SK-N-SH treated with all-trans-retinoic acid at 6 μM for 48 hours (cell line): ENCODE measurements around the gene CACNA2D2.
A peak's percentile ranks its signal among the peaks of the same experiment; 100 is the strongest.

ENCODE experiments used
- ATAC-seq: fragments of 200-7000 bp; cut with Tn5 transposase; 3 replicates; pipeline ENCODE4 v1.9.1; 2020; ENCODE audit warnings: mild to moderate bottlenecking, moderate library complexity
- BACH2 ChIP-seq: fragments of 250-450 bp; sonication (Bioruptor Pico); IDR thresholded peaks from 2 replicates; pipeline ENCODE4 v1.9.0; 2021; ENCODE audit warnings: mild to moderate bottlenecking, borderline replicate concordance
- CREB5 ChIP-seq: fragments of 250-450 bp; sonication (Bioruptor Pico); IDR thresholded peaks from 2 replicates; pipeline ENCODE4 v1.5.1; 2020; ENCODE audit warnings: low read depth, mild to moderate bottlenecking, moderate library complexity
- CSDC2 ChIP-seq: fragments of 250-450 bp; sonication (Bioruptor Pico); IDR thresholded peaks from 2 replicates; pipeline ENCODE4 v1.5.0; 2020; ENCODE audit warnings: mild to moderate bottlenecking, moderate library complexity
- ESRRG ChIP-seq: fragments of 250-450 bp; sonication (Bioruptor Pico); IDR thresholded peaks from 2 replicates; pipeline ENCODE4 v1.6.1; 2021; ENCODE audit warnings: mild to moderate bottlenecking
- GLIS3 ChIP-seq: fragments of 250-450 bp; sonication (Bioruptor Pico); IDR thresholded peaks from 2 replicates; pipeline ENCODE4 v1.5.0; 2020; ENCODE audit warnings: mild to moderate bottlenecking, moderate library complexity
- ISL1 ChIP-seq: fragments of 250-450 bp; sonication (Bioruptor Pico); IDR thresholded peaks from 2 replicates; pipeline ENCODE4 v2.1.2; 2022; ENCODE audit warnings: mild to moderate bottlenecking, moderate library complexity
- PATZ1 ChIP-seq: fragments of 250-450 bp; sonication (Bioruptor Pico); IDR thresholded peaks from 2 replicates; pipeline ENCODE4 v1.8.0; 2020; ENCODE audit warnings: mild to moderate bottlenecking, moderate library complexity, borderline replicate concordance
- POU6F1 ChIP-seq: fragments of 250-450 bp; sonication (Bioruptor Pico); IDR thresholded peaks from 2 replicates; pipeline ENCODE4 v1.8.0; 2021; ENCODE audit warnings: low read depth, mild to moderate bottlenecking, moderate library complexity, borderline replicate concordance
- PPARA ChIP-seq: fragments of 250-450 bp; sonication (Bioruptor Pico); IDR thresholded peaks from 2 replicates; pipeline ENCODE4 v1.5.0; 2020; ENCODE audit warnings: mild to moderate bottlenecking, borderline replicate concordance
- RARB ChIP-seq: fragments of 250-450 bp; sonication (Bioruptor Pico); IDR thresholded peaks from 2 replicates; pipeline ENCODE4 v1.8.0; 2021; ENCODE audit warnings: mild to moderate bottlenecking, moderate library complexity
- SNAI2 ChIP-seq: fragments of 250-450 bp; sonication (Bioruptor Pico); IDR thresholded peaks from 2 replicates; pipeline ENCODE4 v1.5.0; 2020; ENCODE audit warnings: mild to moderate bottlenecking, moderate library complexity
- TCF4 ChIP-seq: fragments of 250-450 bp; sonication (Bioruptor Pico); IDR thresholded peaks from 2 replicates; pipeline ENCODE4 v1.8.0; 2021; ENCODE audit warnings: mild to moderate bottlenecking, moderate library complexity, borderline replicate concordance
- TOX ChIP-seq: fragments of 250-450 bp; sonication (Bioruptor Pico); IDR thresholded peaks from 2 replicates; pipeline ENCODE4 v1.8.0; 2021; ENCODE audit warnings: mild to moderate bottlenecking, moderate library complexity, borderline replicate concordance
- TSHZ2 ChIP-seq: fragments of 250-450 bp; sonication (Bioruptor Pico); IDR thresholded peaks from 2 replicates; pipeline ENCODE4 v1.5.0; 2020; ENCODE audit warnings: mild to moderate bottlenecking, moderate library complexity
- ZNF565 ChIP-seq: fragments of 450-650 bp; formaldehyde crosslinking; conservative IDR thresholded peaks from 2 replicates; pipeline ENCODE4 v1.5.0; 2020; ENCODE audit warnings: low read depth, mild to moderate bottlenecking, moderate library complexity
- ZNF70 ChIP-seq: fragments of 450-650 bp; formaldehyde crosslinking; IDR thresholded peaks from 2 replicates; pipeline ENCODE4 v1.5.0; 2020; ENCODE audit warnings: mild to moderate bottlenecking, moderate library complexity
- ZNF8 ChIP-seq: fragments of 450-650 bp; formaldehyde crosslinking; IDR thresholded peaks from 2 replicates; pipeline ENCODE4 v1.5.0; 2020; ENCODE audit warnings: mild to moderate bottlenecking, moderate library complexity

CACNA2D2 gene

GRCh38 chr3:50385754-50386153, 117.7 kb downstream of the CACNA2D2 start:
- ATAC-seq: no peak
- no peak for TF ChIP-seq PPARA
- 0 out of 2 replicates have a peak, but pooled peaks have one; percentile 36 for TF ChIP-seq TSHZ2 (CRISPR knock-in tag)

- ATAC-seq: no peak
- TF ChIP-seq GLIS3 (CRISPR knock-in tag) (no peak), RARB (CRISPR knock-in tag) (no peak), ZNF8 (CRISPR knock-in tag) (no peak), ESRRG (CRISPR knock-in tag) (no peak), ZNF70 (CRISPR knock-in tag) (no peak), PPARA (no peak), SNAI2 (CRISPR knock-in tag) (no peak)
Measured at GRCh38 chr3:50383750-50384149, 119.7 kb downstream of the CACNA2D2 start.

GRCh38 chr3:50382722-50383121, 120.7 kb downstream of the CACNA2D2 start:
- no peak for ATAC-seq

GRCh38 chr3:50381383-50381782, 122.1 kb downstream of the CACNA2D2 start:
- TF ChIP-seq ZNF565 (CRISPR knock-in tag) (no peak), TSHZ2 (CRISPR knock-in tag) (peak; percentile 47; the same call in 1 of the 2 replicates), PATZ1 (CRISPR knock-in tag) (no peak), TCF4 (CRISPR knock-in tag) (peak; percentile 53; the same call in 1 of the 2 replicates), ISL1 (CRISPR knock-in tag) (no peak), CSDC2 (no peak), CREB5 (CRISPR knock-in tag) (no peak), BACH2 (no peak), ZNF8 (CRISPR knock-in tag) (0 out of 2 replicates have a peak, but pooled peaks have one; percentile 15)
- ATAC-seq: peak; percentile 48

More at GRCh38 chr3:50382722-50383121, 120.7 kb downstream of the CACNA2D2 start:
- TF ChIP-seq GLIS3 (CRISPR knock-in tag): no peak
- no peak for TF ChIP-seq ZNF8 (CRISPR knock-in tag)
- TF ChIP-seq TOX (CRISPR knock-in tag): no peak
- TF ChIP-seq CREB5 (CRISPR knock-in tag): no peak
- TF ChIP-seq POU6F1 (CRISPR knock-in tag): no peak
